GM21737 (cell line): ENCODE results near the gene PEF1.

Source experiments
- ATAC-seq: cut with Tn5 transposase; IDR thresholded peaks from one replicate; pipeline ENCODE4 v1.9.1; 2021; ENCODE audit warnings: mild to moderate bottlenecking, moderate library complexity; ENCODE audit not compliant: unreplicated experiment

The PEF1 gene

GRCh38 chr1:31655756-31656155 lies 11.1 kb upstream of the PEF1 start:
- ATAC-seq = no peak

GRCh38 chr1:31655104-31655503 lies 10.4 kb upstream of the PEF1 start:
- no peak for ATAC-seq

GRCh38 chr1:31654474-31654776 lies 9.7 kb upstream of the PEF1 start:
- no peak for ATAC-seq

GRCh38 chr1:31653717-31654473 lies 9.2 kb upstream of the PEF1 start:
- ATAC-seq = no peak

- no peak for ATAC-seq
These were observed 8.3 kb upstream of the PEF1 start for GRCh38 chr1:31652891-31653499.

GRCh38 chr1:31651766-31652165 lies 7.1 kb upstream of the PEF1 start:
- no peak for ATAC-seq

GRCh38 chr1:31651089-31651420 lies 6.4 kb upstream of the PEF1 start:
- ATAC-seq = no peak

- ATAC-seq = no peak
These were observed 5.7 kb upstream of the PEF1 start for GRCh38 chr1:31650161-31651088.

- no peak for ATAC-seq
These were observed 4.1 kb upstream of the PEF1 start for GRCh38 chr1:31648641-31649357.

GRCh38 chr1:31648190-31648589 lies 3.5 kb upstream of the PEF1 start:
- no peak for ATAC-seq

GRCh38 chr1:31647106-31647505 lies 2.4 kb upstream of the PEF1 start:
- ATAC-seq = no peak

- no peak for ATAC-seq
These were observed 1.7 kb upstream of the PEF1 start for GRCh38 chr1:31646259-31646960.

GRCh38 chr1:31645274-31645568 lies 545 bp upstream of the PEF1 start:
- no peak for ATAC-seq

GRCh38 chr1:31643976-31644559 lies 608 bp downstream of the PEF1 start:
- no peak for ATAC-seq

- ATAC-seq = no peak
These were observed 1.8 kb downstream of the PEF1 start for GRCh38 chr1:31642897-31643296.

GRCh38 chr1:31642366-31642765 lies 2.3 kb downstream of the PEF1 start:
- no peak for ATAC-seq

- ATAC-seq = no peak
These were observed 3.7 kb downstream of the PEF1 start for GRCh38 chr1:31640964-31641363.

- no peak for ATAC-seq
These were observed 4.5 kb downstream of the PEF1 start for GRCh38 chr1:31640179-31640578.

GRCh38 chr1:31639543-31639942 lies 5.1 kb downstream of the PEF1 start:
- no peak for ATAC-seq

GRCh38 chr1:31637915-31638673 lies 6.6 kb downstream of the PEF1 start:
- ATAC-seq = no peak
